Measurements from ENCODE around the gene ZNF48. TPM values are rescaled to one million over a fixed set of nuclear protein-coding genes. Genes with fewer than 3 reads are reported as not detected.

The ZNF48 gene
- polyA plus RNA-seq, 1 donor (not counting 4 experiments of a cell fraction or from before 2014, with no cell fraction given) = 4.3 TPM

DNA sequence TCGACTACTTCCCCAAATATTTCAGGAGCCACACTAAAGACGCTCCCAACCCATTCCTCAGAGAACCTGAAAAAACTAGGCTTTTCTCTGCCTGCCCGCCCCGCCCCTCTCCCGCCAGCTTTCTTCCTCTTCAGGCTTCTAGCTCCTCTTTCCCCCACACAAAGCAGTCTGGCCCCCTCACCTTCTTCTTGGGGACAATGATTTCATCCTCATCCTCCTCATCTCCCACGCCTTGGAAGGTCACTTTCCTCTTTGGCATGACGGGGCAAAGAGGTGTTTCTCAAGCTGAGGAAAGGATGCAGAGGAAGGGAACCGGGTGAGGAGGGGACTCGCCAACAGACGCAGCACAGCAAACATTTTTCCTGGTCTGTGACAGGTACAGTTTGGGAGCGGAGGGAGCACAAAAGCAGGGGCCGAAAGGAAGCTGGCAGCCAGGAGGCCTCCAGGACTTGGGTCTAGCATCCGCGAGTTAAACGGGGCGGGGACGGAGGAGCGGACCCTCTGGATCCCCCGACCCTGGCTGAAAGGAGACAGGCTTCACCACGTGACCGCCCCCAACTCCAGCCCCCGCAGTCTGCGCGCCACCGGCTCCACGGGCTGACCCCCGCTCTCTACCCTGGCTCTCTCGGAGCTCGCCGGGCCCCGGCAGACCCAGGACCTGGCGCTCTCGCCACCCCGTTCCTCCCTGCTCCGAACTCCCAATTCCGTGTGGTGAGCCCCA, 40.6 kb upstream of the ZNF48 start:
- no peaks in the 10 kb centered on the region for H3K9me3 ChIP-seq (ENCODE audit: control insufficient read depth, low read depth, low read length)
- H3K4me1 ChIP-seq (ENCODE audit: control insufficient read depth, extremely low read depth, insufficient read depth, low read length) = peaks cover 16% of the 10 kb centered on the region
- no peak for DNase-seq (ENCODE audit: low read depth, low spot score)
- peaks cover 37 to 53% of the 10 kb centered on the region in 2 experiments for H3K36me3 ChIP-seq (ENCODE audit: control insufficient read depth in 2 of 2, extremely low read depth in 1 of 2, insufficient read depth in 2 of 2, low read length in 2 of 2)
- peak overlapping the region; percentile 96 for H3K27ac ChIP-seq (ENCODE audit: control insufficient read depth, insufficient read depth, low read length)
- dilution Hi-C loops (cut with MboI; ENCODE audit: extremely low pct_ligation_motif_present, low sequenced_read_pairs) = no loop called here
- H3K27me3 ChIP-seq (ENCODE audit: control insufficient read depth, extremely low read depth, insufficient read depth, low read length) = no peaks in the 10 kb centered on the region
- H3K4me3 ChIP-seq (ENCODE audit: control insufficient read depth in 2 of 3, extremely low read depth in 1 of 3, insufficient read depth in 2 of 3, low read depth in 1 of 3, low read length in 3 of 3) = peak overlapping the region; percentile 95 to 100 (median 99)
- peak overlapping the region; percentile 92 for H3K4me2 ChIP-seq (ENCODE audit: control insufficient read depth, extremely low read depth, insufficient read depth, low read depth, low read length)
- peak overlapping the region; percentile 93 for H2AFZ ChIP-seq (ENCODE audit: control insufficient read depth, low read length)
- FAIRE-seq = no peak
- no peaks in the 10 kb centered on the region for H3K9me1 ChIP-seq (ENCODE audit: control insufficient read depth, extremely low read depth, insufficient read depth, low read length)
- TF ChIP-seq, protein P1, sequence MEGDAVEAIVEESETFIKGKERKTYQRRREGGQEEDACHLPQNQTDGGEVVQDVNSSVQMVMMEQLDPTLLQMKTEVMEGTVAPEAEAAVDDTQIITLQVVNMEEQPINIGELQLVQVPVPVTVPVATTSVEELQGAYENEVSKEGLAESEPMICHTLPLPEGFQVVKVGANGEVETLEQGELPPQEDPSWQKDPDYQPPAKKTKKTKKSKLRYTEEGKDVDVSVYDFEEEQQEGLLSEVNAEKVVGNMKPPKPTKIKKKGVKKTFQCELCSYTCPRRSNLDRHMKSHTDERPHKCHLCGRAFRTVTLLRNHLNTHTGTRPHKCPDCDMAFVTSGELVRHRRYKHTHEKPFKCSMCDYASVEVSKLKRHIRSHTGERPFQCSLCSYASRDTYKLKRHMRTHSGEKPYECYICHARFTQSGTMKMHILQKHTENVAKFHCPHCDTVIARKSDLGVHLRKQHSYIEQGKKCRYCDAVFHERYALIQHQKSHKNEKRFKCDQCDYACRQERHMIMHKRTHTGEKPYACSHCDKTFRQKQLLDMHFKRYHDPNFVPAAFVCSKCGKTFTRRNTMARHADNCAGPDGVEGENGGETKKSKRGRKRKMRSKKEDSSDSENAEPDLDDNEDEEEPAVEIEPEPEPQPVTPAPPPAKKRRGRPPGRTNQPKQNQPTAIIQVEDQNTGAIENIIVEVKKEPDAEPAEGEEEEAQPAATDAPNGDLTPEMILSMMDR (optimal IDR thresholded peaks at IDR 0.05 in 1 of 3, IDR thresholded peaks at IDR 0.05 in 1 of 3, conservative IDR thresholded peaks at IDR 0.05 in 1 of 3; ENCODE audit: extremely low read depth in 1 of 3, insufficient read depth in 2 of 3, low read length in 3 of 3) = no peak
- TF ChIP-seq EZH2 (IDR thresholded peaks at IDR 0.05; ENCODE audit: low read length) = no peak
- H4K20me1 ChIP-seq (ENCODE audit: control insufficient read depth, extremely low read depth, insufficient read depth, low read length) = no peaks in the 10 kb centered on the region
- peak overlapping the region; percentile 95 for H3K9ac ChIP-seq (ENCODE audit: control insufficient read depth, extremely low read depth, insufficient read depth, low read length)
- H3K79me2 ChIP-seq (ENCODE audit: control insufficient read depth, insufficient read depth, low read length) = peaks cover 33% of the 10 kb centered on the region

GRCh38 chr16:30355144-30355953, 39.9 kb upstream of the ZNF48 start, which contains the start of gene CD2BP2:
CD2BP2 (minus strand) TSS chr16:30355308; CDS start chr16:30354681, 627 bp downstream.
- Histone ChIP-seq H3K4me2 (ENCODE audit: control insufficient read depth, extremely low read depth, insufficient read depth, low read depth, low read length) (peak within 1 kb of the TSS; percentile 93), H3K79me2 (ENCODE audit: control insufficient read depth, insufficient read depth, low read length) (peaks cover 36% of the 10 kb centered on the region), H3K9me1 (ENCODE audit: control insufficient read depth, extremely low read depth, insufficient read depth, low read length) (no peaks in the 10 kb centered on the region), H3K9me3 (ENCODE audit: control insufficient read depth, low read depth, low read length) (no peaks in the 10 kb centered on the region), H3K36me3 (ENCODE audit: control insufficient read depth in 2 of 2, extremely low read depth in 1 of 2, insufficient read depth in 2 of 2, low read length in 2 of 2) (peaks cover 39 to 45% of the 10 kb centered on the region in 2 experiments), H3K27me3 (ENCODE audit: control insufficient read depth, extremely low read depth, insufficient read depth, low read length) (no peaks in the 10 kb centered on the region), H3K27ac (ENCODE audit: control insufficient read depth, insufficient read depth, low read length) (peak within 1 kb of the TSS; percentile 96), H3K9ac (ENCODE audit: control insufficient read depth, extremely low read depth, insufficient read depth, low read length) (peak within 1 kb of the TSS; percentile 95), H4K20me1 (ENCODE audit: control insufficient read depth, extremely low read depth, insufficient read depth, low read length) (no peaks in the 10 kb centered on the region), H2AFZ (ENCODE audit: control insufficient read depth, low read length) (peak within 1 kb of the TSS; percentile 93), H3K4me3 (ENCODE audit: control insufficient read depth in 2 of 3, extremely low read depth in 1 of 3, insufficient read depth in 2 of 3, low read depth in 1 of 3, low read length in 3 of 3) (peak within 1 kb of the TSS; percentile 95 to 100 (median 99)), H3K4me1 (ENCODE audit: control insufficient read depth, extremely low read depth, insufficient read depth, low read length) (peaks cover 16% of the 10 kb centered on the region)
- dilution Hi-C loops (cut with MboI; ENCODE audit: extremely low pct_ligation_motif_present, low sequenced_read_pairs) = no loop called here
- DNase-seq (ENCODE audit: low read depth, low spot score) (peak; percentile 95), FAIRE-seq (peak; percentile 95)
- TF ChIP-seq, protein P1 (optimal IDR thresholded peaks at IDR 0.05 in 1 of 3, IDR thresholded peaks at IDR 0.05 in 1 of 3, conservative IDR thresholded peaks at IDR 0.05 in 1 of 3; ENCODE audit: extremely low read depth in 1 of 3, insufficient read depth in 2 of 3, low read length in 3 of 3) = no peak
- no peak for TF ChIP-seq EZH2 (IDR thresholded peaks at IDR 0.05; ENCODE audit: low read length)
